KG1 (cell line): ENCODE measurements around the gene KRTAP4-4.

Experiments used
- DNase-seq: peaks from one replicate; lab custom pipeline; 2025; lab: John Stamatoyannopoulos, UW

Gene KRTAP4-4

DNA sequence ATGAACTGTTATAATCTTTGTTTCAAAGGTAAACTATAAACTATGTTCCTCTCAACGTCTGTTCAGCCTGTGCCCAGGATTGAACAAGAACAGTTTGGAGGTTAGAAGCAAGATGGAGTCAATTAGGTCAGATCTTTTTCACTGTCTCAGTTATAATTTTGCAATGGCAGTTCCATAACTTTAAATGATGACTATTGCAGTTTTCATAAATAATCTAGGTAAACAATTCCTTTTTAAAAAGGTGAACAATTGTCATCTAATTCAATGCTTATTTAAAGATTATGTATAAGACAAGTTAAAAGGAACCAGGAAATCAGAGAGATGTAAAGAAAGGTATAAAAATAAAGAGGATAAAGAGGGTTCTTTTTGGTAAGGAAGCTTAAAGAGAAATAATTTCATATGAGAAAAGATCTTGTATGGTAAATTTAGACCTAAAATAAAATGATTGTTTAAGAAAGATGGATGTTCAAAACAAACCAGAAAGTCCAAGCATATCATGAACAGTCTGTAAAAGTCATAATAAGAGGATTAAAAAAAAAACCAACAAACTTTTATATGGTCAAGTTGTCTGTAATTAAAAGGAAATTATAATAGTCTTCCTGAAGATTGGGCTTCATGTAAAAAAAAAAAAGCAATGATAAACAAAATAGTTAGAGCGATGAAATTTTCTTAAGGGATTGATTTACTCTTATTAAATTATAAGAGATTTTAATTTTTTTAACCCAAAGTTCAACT, 49.2 kb downstream of the KRTAP4-4 start:
- DNase-seq, result no peak
